ENCODE data around the gene ILRUN.
A peak's percentile ranks its signal among the peaks of the same experiment; 100 is the strongest.
"Not testable (repeated sequence)": the region's sequence is repeated elsewhere in the genome, so short reads cannot be mapped to it uniquely, and the experiment has no call there.

The ILRUN gene

DNA sequence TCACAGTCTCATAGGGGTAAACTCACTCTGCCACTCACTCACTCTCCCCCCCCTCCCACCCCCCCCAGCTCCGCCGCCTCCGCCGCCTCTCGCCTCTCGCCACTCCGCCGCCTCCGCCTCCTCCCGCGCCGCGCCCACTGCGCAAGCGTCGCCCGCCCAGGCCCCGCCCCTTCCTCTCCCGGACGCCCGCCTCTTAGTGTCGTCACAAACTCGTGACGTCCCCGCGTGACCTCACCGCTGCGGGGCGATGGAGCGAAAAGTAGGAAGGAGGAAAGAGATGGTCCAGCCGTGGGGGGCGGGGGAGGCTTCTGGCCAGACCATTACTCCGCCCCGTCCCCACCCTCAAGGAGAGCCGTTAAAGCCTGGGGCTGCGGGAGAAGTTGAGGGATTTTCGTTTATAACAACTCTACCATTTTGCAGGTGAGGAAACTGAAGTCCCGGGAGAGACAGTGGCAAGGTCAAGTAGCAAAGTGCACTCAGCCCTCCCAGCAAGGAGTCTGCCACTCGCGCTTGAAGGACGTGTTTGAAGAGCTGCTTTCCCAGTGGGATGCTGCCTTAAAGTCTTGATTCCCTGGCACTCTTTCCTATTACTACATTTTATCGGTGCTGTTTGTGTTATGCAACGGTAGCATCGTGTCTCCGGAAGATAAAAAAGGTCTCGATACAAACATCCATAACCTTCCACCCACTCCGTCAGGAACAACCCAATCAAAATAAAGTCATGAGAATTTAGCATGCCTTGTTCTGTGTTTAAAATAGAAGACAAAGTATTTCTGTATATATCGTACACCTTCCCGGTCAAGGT lies at the start of gene ILRUN:
TSS of gene ILRUN (minus strand) at position 29 of the 805 bp plus-strand sequence. CDS start 164 bp downstream, outside the sequence.
- peak within 1 kb of the TSS; percentile 55 for H3K27ac ChIP-seq

DNA sequence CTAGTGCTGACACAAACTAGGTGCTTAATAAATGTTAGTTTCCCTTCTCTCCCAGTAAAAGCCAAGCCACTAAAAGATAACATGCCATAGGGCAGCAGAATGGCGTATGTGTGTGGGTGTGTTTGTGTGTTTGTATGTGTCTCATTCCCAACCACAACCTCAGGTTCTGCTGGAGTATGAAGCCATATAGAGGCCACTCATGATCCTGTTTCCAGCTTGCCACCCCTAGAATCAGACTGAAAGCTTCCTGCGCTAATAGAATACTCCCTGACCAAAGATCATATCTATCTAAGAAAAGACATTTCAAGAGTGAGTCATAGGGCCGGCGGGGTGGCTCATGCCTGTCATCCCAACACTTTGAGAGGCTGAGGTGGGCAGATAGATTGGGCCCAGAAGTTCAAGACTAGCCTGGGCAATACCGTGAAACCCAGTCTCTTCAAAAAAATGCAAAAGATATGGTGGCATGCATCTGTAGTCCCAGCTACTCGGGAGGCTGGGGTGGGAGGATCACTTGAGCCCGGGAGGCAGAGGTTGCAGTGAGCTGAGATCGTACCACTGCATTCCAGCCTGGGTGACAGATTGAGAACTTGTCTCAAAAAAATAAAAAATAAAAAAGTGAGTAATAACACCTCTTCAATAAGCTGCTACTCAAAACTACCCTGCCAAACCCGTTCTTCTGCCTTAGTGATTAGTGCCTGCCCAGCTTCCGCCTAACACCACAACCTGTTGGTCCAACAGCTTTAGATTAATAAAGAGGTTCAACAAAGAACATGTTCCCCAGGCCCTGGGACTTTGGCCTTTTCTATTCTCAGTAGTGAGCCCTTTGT lies 48.9 kb upstream of the ILRUN start:
- Histone ChIP-seq H3K79me2 (ENCODE audit: insufficient read depth, low read depth) (no peaks in the 10 kb centered on the region), H3K4me1 (ENCODE audit: low read depth, poor library complexity, severe bottlenecking) (peaks cover 23% of the 10 kb centered on the region), H3K27me3 (ENCODE audit: insufficient read depth, low read depth) (no peaks in the 10 kb centered on the region), H3K4me3 (IDR thresholded peaks at IDR 0.05; ENCODE audit: insufficient read depth, low read depth, low read length) (no peak overlapping the region), H4K20me1 (ENCODE audit: insufficient read depth) (no peaks in the 10 kb centered on the region), H3K36me3 (ENCODE audit: insufficient read depth) (no peaks in the 10 kb centered on the region), H3K9ac (no peak overlapping the region), H3K4me2 (no peak overlapping the region), H2AFZ (ENCODE audit: low read depth) (no peak overlapping the region), H3K27ac (no peak overlapping the region)
- TF ChIP-seq, protein P1, sequence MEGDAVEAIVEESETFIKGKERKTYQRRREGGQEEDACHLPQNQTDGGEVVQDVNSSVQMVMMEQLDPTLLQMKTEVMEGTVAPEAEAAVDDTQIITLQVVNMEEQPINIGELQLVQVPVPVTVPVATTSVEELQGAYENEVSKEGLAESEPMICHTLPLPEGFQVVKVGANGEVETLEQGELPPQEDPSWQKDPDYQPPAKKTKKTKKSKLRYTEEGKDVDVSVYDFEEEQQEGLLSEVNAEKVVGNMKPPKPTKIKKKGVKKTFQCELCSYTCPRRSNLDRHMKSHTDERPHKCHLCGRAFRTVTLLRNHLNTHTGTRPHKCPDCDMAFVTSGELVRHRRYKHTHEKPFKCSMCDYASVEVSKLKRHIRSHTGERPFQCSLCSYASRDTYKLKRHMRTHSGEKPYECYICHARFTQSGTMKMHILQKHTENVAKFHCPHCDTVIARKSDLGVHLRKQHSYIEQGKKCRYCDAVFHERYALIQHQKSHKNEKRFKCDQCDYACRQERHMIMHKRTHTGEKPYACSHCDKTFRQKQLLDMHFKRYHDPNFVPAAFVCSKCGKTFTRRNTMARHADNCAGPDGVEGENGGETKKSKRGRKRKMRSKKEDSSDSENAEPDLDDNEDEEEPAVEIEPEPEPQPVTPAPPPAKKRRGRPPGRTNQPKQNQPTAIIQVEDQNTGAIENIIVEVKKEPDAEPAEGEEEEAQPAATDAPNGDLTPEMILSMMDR (conservative IDR thresholded peaks at IDR 0.05; ENCODE audit: low read depth, low read length), result no peak

More for the DNA sequence above, at the start of gene ILRUN:
- H3K79me2 ChIP-seq (ENCODE audit: insufficient read depth, low read depth), result peaks cover 45% of the 10 kb centered on the region
- peak within 1 kb of the TSS; percentile 87 for H3K9ac ChIP-seq
- H3K27me3 ChIP-seq (ENCODE audit: insufficient read depth, low read depth), result no peaks in the 10 kb centered on the region
- TF ChIP-seq, protein P1 (conservative IDR thresholded peaks at IDR 0.05; ENCODE audit: low read depth, low read length), result no peak
- peak within 1 kb of the TSS; percentile 12 for H3K4me3 ChIP-seq (IDR thresholded peaks at IDR 0.05; ENCODE audit: insufficient read depth, low read depth, low read length)
- H4K20me1 ChIP-seq (ENCODE audit: insufficient read depth), result no peaks in the 10 kb centered on the region
- 0 out of 2 replicates have a peak, but pooled peaks cover 3% of the 10 kb centered on the region for H3K36me3 ChIP-seq (ENCODE audit: insufficient read depth)
- H3K4me1 ChIP-seq (ENCODE audit: low read depth, poor library complexity, severe bottlenecking), result peaks cover 42% of the 10 kb centered on the region
- peak within 1 kb of the TSS; percentile 97 for H3K4me2 ChIP-seq
- peak within 1 kb of the TSS; percentile 91 for H2AFZ ChIP-seq (ENCODE audit: low read depth)

DNA sequence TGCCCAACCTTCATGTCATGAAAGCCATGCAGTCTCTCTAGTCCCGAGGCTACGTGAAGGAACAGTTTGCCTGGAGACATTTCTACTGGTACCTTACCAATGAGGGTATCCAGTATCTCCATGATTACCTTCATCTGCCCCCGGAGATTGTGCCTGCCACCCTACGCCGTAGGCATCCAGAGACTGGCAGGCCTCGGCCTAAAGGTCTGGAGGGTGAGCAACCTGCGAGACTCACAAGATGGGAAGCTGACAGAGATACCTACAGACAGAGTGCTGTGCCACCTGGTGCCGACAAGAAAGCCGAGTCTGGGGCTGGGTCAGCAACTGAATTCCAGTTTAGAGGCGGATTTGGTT lies 47.7 kb upstream of the ILRUN start:
- not testable (repeated sequence) for H3K4me2 ChIP-seq; H3K36me3 ChIP-seq (ENCODE audit: insufficient read depth); H3K79me2 ChIP-seq (ENCODE audit: insufficient read depth, low read depth); H3K9ac ChIP-seq; H3K27me3 ChIP-seq (ENCODE audit: insufficient read depth, low read depth); H4K20me1 ChIP-seq (ENCODE audit: insufficient read depth); H3K4me3 ChIP-seq (IDR thresholded peaks at IDR 0.05; ENCODE audit: insufficient read depth, low read depth, low read length)
- peak overlapping the region; percentile 35 for H3K27ac ChIP-seq
- H3K4me1 ChIP-seq (ENCODE audit: low read depth, poor library complexity, severe bottlenecking), result peaks cover 23% of the 10 kb centered on the region
- peak overlapping the region; percentile 52; the same call in 1 of the 2 replicates for H2AFZ ChIP-seq (ENCODE audit: low read depth)

DNA sequence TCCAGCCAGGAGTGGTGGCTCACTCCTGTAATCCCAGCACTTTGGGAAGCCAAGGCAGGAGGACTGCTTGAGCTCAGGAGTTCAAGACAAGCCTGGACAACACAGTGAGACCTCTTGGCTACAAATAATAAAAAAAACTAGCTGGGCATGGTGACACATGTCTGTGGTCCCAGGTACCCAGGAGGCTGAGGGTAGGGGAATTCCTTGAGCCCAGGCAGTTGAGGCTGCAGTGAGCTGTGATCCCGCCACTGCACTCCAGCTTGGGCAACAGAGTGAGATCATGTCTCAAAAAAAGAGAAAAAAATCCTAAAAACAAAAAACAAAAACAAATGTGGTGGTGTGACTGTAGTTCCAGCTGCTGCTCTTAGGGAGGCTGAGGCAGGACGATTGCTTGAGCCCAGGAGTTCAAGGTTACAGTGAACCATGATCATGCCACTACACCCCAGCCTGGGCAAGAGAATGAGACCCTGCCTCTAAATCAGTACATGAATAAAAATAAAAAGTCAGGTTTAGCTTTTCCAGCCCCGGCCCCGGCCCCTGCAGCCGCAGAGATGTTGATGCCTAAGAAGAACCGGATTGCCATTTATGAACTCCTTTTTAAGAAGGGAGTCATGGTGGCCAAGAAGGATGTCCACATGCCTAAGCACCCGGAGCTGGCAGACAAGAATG lies 47.2 kb upstream of the ILRUN start:
- Histone ChIP-seq H3K27ac (peak overlapping the region; percentile 35), H3K4me1 (ENCODE audit: low read depth, poor library complexity, severe bottlenecking) (peaks cover 23% of the 10 kb centered on the region), H2AFZ (ENCODE audit: low read depth) (peak overlapping the region; percentile 52), H4K20me1 (ENCODE audit: insufficient read depth) (no peaks in the 10 kb centered on the region), H3K4me3 (IDR thresholded peaks at IDR 0.05; ENCODE audit: insufficient read depth, low read depth, low read length) (no peak overlapping the region), H3K79me2 (ENCODE audit: insufficient read depth, low read depth) (no peaks in the 10 kb centered on the region), H3K36me3 (ENCODE audit: insufficient read depth) (no peaks in the 10 kb centered on the region), H3K27me3 (ENCODE audit: insufficient read depth, low read depth) (no peaks in the 10 kb centered on the region), H3K4me2 (peak overlapping the region; percentile 14; the same call in 1 of the 2 replicates), H3K9ac (no peak overlapping the region)
- TF ChIP-seq, protein P1 (conservative IDR thresholded peaks at IDR 0.05; ENCODE audit: low read depth, low read length), result no peak

All from KMS-11 (cell line).